Type B pancreatic cell (in vitro differentiated cells): ENCODE results near the gene MNX1. TPM values are rescaled to one million over a fixed set of nuclear protein-coding genes. Genes with fewer than 3 reads are reported as not detected.

ENCODE experiments used
- DNase-seq: peaks from one replicate; pipeline ENCODE4 v3.0.0; 2021; ENCODE audit warnings: mixed read lengths; ENCODE audit not compliant: unreplicated experiment; ENCODE audit errors: extremely low spot score
- H3K27ac Mint-ChIP-seq: 2 replicates; pipeline ENCODE4 v1.8.0; 2021; ENCODE audit warnings: mild to moderate bottlenecking, mixed read lengths
- H3K27me3 Mint-ChIP-seq: 2 replicates; pipeline ENCODE4 v1.8.0; 2021; ENCODE audit warnings: mixed read lengths
- H3K36me3 Mint-ChIP-seq: 2 replicates; pipeline ENCODE4 v1.8.0; 2021; ENCODE audit warnings: mixed read lengths
- H3K4me1 Mint-ChIP-seq: one replicate; pipeline ENCODE4 v1.8.0; 2021; ENCODE audit warnings: mixed read lengths; ENCODE audit not compliant: unreplicated experiment
- H3K4me3 Mint-ChIP-seq: 2 replicates; pipeline ENCODE4 v1.8.0; 2021; ENCODE audit warnings: mild to moderate bottlenecking, mixed read lengths
- H3K9me3 Mint-ChIP-seq: 2 replicates; pipeline ENCODE4 v1.8.0; 2021; ENCODE audit warnings: mixed read lengths
- total RNA-seq: library from RNA; stranded (reverse); gene quantifications from 2 replicates; pipeline ENCODE4 v1.2.1, GENCODE V29; 2021; ENCODE audit warnings: low replicate concordance
- TF ChIP-seq, protein P1 (sequence below): fragments of 200-600 bp; sonication (generic); conservative IDR thresholded peaks from 2 replicates; pipeline ENCODE4 v1.5.0; 2021; ENCODE audit warnings: antibody characterized with exemption, mild to moderate bottlenecking

The MNX1 gene
- total RNA-seq, 1 donor from 2014 or later = 14.9 TPM

DNA sequence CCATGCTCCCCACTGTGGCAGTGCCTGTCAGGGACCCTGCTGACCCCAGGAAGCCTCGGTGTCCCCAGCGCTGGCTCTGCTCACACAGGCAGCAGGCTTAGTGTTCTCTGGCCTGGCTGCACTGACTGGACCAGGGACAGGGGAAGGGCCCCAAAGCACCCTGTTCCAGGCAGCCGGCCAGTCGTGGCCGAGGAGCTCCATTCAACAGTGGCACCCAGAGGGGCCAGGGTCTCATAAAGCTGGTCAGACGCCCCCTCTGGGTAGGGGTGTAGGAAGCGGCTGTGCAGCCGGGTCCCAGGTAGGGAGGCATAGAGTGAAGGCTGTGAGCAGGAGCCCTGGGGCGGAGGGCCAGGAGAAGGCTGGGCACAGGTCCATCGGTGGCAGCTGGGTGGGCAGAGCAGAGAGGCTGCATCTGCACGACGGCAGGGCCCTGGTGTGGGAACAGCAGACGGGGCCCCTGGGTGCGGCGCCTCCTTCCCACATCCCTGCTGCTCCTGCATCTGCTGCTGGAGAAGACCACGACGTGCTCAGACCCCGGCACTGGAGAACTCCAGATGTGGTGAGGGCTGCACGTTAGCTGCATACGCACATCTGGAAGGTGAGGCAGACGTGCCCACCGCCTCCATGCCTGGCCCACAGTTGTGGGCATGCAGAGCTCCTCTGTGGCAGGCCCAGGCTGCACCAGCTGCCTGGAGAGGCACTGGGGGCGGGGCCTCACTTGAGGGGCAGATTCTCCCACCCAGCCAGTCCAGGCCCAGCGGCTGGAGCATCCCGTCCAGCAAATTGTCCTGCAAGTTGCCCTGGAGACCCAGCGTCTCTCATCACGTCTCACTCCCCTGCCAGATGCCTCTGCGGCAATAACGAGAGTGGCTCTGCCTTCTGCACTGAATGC is 25.1 kb downstream of the MNX1 start:
- TF ChIP-seq, protein P1, sequence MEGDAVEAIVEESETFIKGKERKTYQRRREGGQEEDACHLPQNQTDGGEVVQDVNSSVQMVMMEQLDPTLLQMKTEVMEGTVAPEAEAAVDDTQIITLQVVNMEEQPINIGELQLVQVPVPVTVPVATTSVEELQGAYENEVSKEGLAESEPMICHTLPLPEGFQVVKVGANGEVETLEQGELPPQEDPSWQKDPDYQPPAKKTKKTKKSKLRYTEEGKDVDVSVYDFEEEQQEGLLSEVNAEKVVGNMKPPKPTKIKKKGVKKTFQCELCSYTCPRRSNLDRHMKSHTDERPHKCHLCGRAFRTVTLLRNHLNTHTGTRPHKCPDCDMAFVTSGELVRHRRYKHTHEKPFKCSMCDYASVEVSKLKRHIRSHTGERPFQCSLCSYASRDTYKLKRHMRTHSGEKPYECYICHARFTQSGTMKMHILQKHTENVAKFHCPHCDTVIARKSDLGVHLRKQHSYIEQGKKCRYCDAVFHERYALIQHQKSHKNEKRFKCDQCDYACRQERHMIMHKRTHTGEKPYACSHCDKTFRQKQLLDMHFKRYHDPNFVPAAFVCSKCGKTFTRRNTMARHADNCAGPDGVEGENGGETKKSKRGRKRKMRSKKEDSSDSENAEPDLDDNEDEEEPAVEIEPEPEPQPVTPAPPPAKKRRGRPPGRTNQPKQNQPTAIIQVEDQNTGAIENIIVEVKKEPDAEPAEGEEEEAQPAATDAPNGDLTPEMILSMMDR = no peak
- peaks cover 4% of the 10 kb centered on the region for H3K27me3 Mint-ChIP-seq
- no peak for DNase-seq
- no peaks in the 10 kb centered on the region for H3K9me3 Mint-ChIP-seq
- peaks cover 6% of the 10 kb centered on the region for H3K4me1 Mint-ChIP-seq
- no peak overlapping the region for H3K27ac Mint-ChIP-seq
- H3K4me3 Mint-ChIP-seq = no peak overlapping the region
- H3K36me3 Mint-ChIP-seq = no peaks in the 10 kb centered on the region

DNA sequence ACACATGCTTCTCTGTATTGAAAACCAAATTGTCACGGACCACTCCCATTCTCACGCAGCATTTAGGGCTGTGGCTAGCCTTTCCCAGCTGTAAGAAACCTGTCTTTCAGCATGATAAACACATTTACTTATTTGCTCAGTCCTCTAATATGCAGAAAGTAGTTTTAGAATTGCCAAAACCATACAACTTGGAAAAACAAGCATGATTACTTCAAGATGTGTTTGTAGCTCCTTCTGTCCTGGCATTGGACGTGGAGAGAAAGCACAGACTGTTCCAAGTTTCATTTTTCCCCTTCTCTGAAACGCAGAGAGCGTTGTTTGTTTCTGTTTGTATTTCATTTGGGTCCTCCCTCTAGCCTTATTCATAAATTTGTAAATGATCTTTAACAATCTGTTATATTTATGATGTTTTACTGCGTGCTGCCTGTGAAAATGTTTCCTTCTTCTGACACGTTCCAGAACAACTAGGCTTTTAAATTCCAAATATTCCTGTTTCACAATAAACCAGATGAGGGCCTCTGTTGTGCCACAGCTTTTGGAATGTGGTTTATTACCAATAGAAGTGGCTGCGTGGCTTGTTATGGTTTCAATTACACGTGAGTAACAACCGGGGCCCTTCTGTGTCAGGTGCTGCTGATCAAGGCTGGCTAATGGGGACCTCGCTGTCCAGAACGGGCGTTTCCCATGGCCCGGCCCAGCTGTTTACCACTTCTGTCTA is 26.1 kb downstream of the MNX1 start:
- Mint-ChIP-seq H3K27me3 (peaks cover 4% of the 10 kb centered on the region), H3K36me3 (peaks cover 6% of the 10 kb centered on the region), H3K27ac (no peak overlapping the region), H3K9me3 (peaks cover 6% of the 10 kb centered on the region), H3K4me3 (no peak overlapping the region), H3K4me1 (peaks cover 6% of the 10 kb centered on the region)
- DNase-seq = no peak
- TF ChIP-seq, protein P1 = no peak

DNA sequence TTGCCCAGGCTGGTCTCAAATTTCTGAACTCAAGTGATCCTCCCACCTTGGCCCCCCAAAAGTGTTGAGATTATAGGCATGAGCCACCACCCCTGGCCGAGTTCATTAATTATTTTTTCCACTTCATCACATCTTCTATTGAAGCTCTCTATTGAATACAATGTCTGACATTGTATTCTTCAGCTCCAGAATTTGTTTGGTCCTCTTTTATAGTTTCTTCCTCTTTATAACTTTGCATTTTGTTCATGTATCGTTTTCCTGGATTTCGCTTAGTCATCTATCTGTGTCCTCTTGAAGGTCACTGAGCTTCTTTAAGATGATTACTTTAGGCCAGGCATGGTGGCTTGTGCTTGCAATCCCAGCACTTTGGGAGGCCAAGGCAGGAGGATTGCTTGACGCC is 30.8 kb downstream of the MNX1 start:
- no peaks in the 10 kb centered on the region for H3K27me3 Mint-ChIP-seq
- H3K4me3 Mint-ChIP-seq = no peak overlapping the region
- H3K9me3 Mint-ChIP-seq = peaks cover 10% of the 10 kb centered on the region
- TF ChIP-seq, protein P1 = no peak
- H3K36me3 Mint-ChIP-seq = peaks cover 9% of the 10 kb centered on the region
- no peaks in the 10 kb centered on the region for H3K4me1 Mint-ChIP-seq
- no peak for DNase-seq
- H3K27ac Mint-ChIP-seq = no peak overlapping the region

DNA sequence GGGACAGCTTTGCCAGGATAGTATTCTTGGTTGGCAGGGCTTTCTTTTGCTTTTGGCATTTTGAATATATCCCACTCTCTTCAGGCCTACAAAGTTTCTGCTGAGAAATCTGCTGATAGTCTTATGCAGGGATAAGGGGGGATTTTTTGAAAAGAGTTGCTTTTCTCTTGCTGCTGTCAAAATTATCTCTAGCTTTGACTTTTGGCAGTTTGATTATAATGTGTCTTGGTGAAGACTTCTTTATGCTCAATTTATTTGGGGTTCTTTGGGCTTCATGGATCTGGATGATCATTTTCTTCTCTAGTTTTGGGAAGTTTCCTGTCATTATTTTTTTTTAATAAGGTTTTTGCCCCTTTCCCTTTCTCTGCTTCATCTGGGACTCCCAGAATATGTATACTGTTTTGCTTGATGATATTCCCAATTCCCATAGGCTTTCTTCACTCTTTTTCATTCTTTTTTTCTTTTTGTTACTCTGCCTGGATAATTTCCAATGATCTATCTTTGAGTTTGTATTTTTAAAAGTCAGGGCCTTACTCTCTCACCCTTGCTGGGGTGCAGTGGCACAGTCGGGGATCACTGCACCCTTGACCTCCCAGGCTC is 31.4 kb downstream of the MNX1 start:
- H3K9me3 Mint-ChIP-seq = peaks cover 10% of the 10 kb centered on the region
- H3K27ac Mint-ChIP-seq = no peak overlapping the region
- peaks cover 9% of the 10 kb centered on the region for H3K36me3 Mint-ChIP-seq
- no peak for DNase-seq
- no peaks in the 10 kb centered on the region for H3K4me1 Mint-ChIP-seq
- TF ChIP-seq, protein P1 = no peak
- H3K4me3 Mint-ChIP-seq = no peak overlapping the region
- no peaks in the 10 kb centered on the region for H3K27me3 Mint-ChIP-seq

DNA sequence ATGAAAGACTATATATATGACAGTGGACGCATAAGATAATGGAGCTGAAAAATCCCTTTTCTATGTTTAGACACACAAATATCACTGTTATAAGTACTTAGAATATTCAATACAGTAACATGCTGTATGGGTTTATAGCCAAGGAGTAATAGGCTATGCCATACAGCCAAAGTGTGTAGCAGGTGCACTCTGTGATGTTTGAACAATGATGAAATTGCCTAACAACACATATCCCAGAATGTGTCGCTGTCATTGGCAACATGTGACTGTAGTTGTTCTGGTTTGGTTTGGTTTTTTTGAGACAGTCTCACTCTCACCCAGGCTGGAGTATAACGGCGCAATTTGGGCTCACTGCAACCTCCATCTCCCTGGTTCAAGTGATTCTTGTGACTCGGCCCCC is 34.8 kb downstream of the MNX1 start:
- Mint-ChIP-seq H3K27ac (no peak overlapping the region), H3K4me3 (no peak overlapping the region), H3K36me3 (peaks cover 9% of the 10 kb centered on the region), H3K9me3 (peaks cover 10% of the 10 kb centered on the region), H3K4me1 (no peaks in the 10 kb centered on the region), H3K27me3 (no peaks in the 10 kb centered on the region)
- no peak for DNase-seq
- TF ChIP-seq, protein P1 = no peak
